Stimulated activated CD8-positive, alpha-beta memory T cell treated with anti-CD3 and anti-CD28 coated beads, Interleukin-12 subunit alpha, Interleukin-12 subunit beta, amount 100 ng/mL, for 24 hours (primary cell): ENCODE measurements around the gene MPPED2.

Experiments used
- DNase-seq: peaks from one replicate; pipeline ENCODE4 v3.0.0-alpha.2; 2020; ENCODE audit errors: extremely low read depth

MPPED2 gene

GRCh38 chr11:30420233-30420787 is 165.8 kb downstream of the MPPED2 start:
- DNase-seq, result no peak

GRCh38 chr11:30414806-30415205 is 171.3 kb downstream of the MPPED2 start:
- DNase-seq, result no peak

- no peak for DNase-seq
Observed at GRCh38 chr11:30414244-30414643, 171.9 kb downstream of the MPPED2 start.

- DNase-seq, result no peak
Observed at GRCh38 chr11:30412509-30412908, 173.6 kb downstream of the MPPED2 start.

- no peak for DNase-seq
Observed at GRCh38 chr11:30411383-30411782, 174.8 kb downstream of the MPPED2 start.

- no peak for DNase-seq
Observed at GRCh38 chr11:30406978-30407762, 179.0 kb downstream of the MPPED2 start.

GRCh38 chr11:30405385-30405784 is 180.8 kb downstream of the MPPED2 start:
- no peak for DNase-seq

- no peak for DNase-seq
Observed at GRCh38 chr11:30404136-30404535, 182.0 kb downstream of the MPPED2 start.

- DNase-seq, result no peak
Observed at GRCh38 chr11:30395751-30396150, 190.4 kb downstream of the MPPED2 start.

- DNase-seq, result no peak
Observed at GRCh38 chr11:30393012-30393411, 193.1 kb downstream of the MPPED2 start.

GRCh38 chr11:30392221-30392784 is 193.8 kb downstream of the MPPED2 start:
- DNase-seq, result no peak

- DNase-seq, result no peak
Observed at GRCh38 chr11:30388957-30389356, 197.2 kb downstream of the MPPED2 start.

- DNase-seq, result no peak
Observed at GRCh38 chr11:30387891-30388861, 198.0 kb downstream of the MPPED2 start.

GRCh38 chr11:30381879-30382278 is 204.3 kb downstream of the MPPED2 start:
- DNase-seq, result no peak

GRCh38 chr11:30380846-30381245 is 205.3 kb downstream of the MPPED2 start:
- no peak for DNase-seq

GRCh38 chr11:30377347-30377746 is 208.8 kb downstream of the MPPED2 start:
- no peak for DNase-seq

- DNase-seq, result no peak
Observed at GRCh38 chr11:30370164-30370563, 216.0 kb downstream of the MPPED2 start.

- no peak for DNase-seq
Observed at GRCh38 chr11:30368394-30368793, 217.8 kb downstream of the MPPED2 start.

- DNase-seq, result no peak
Observed at GRCh38 chr11:30365793-30366517, 220.2 kb downstream of the MPPED2 start.

- DNase-seq, result no peak
Observed at GRCh38 chr11:30364837-30365482, 221.2 kb downstream of the MPPED2 start.
